ENCODE measurements around the gene SLC4A1. TPM values are rescaled to one million over a fixed set of nuclear protein-coding genes. Genes with fewer than 3 reads are reported as not detected.

SLC4A1 gene
- total RNA-seq, 2 donors from 2014 or later = not detected

GRCh38 chr17:44223541-44224071 lies 44.3 kb downstream of the SLC4A1 start:
- ATAC-seq (replicated peaks) = no peak
- Mint-ChIP-seq H3K27ac (no peak overlapping the region), H3K9me3 (no peaks in the 10 kb centered on the region), H3K27me3 (no peaks in the 10 kb centered on the region), H3K4me1 (no peaks in the 10 kb centered on the region), H3K36me3 (ENCODE audit: low read depth) (no peaks in the 10 kb centered on the region), H3K4me3 (no peak overlapping the region)

DNA sequence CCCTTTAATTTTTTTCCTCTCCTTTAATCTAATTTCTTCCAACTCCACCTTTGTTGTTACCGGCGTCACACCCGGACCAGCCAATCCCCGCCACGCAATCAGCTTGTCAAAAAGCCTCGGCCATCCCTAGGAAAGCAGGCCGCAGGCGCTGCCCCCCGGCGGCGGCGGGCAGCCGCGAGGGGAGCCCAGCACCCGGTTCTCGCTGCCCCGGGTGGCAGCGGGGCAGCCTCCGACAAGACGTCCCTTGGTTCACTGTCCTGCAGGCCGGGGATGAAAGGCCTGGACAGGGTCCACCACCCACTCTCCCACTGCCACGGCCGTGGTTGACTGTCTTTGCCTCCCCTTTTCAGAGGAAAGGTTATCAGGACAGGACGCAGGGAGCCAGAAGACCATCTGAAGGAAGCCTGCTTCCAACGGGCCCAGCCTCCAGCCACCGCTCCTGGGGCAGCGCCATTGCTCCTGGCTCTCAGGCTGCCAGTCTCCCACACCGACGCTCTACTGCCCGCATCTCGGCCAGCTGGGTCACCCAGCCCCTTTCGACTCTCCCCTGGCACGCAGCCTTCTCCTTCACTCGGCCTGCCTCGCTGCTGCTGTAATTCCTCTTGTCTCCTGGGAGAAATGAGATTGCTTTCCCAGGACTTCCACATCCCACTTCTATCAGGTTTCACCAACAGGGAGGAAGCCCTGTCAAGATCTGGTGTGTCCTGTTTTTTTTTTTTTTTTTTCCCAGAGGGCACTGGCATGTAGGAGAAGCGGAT lies 45.6 kb downstream of the SLC4A1 start:
- Mint-ChIP-seq H3K9me3 (no peaks in the 10 kb centered on the region), H3K36me3 (ENCODE audit: low read depth) (peaks cover 9% of the 10 kb centered on the region), H3K27ac (peak overlapping the region; percentile 88), H3K4me1 (no peaks in the 10 kb centered on the region), H3K4me3 (peak overlapping the region; percentile 94), H3K27me3 (no peaks in the 10 kb centered on the region)
- no peak for ATAC-seq (replicated peaks)

- Mint-ChIP-seq H3K9me3 (no peaks in the 10 kb centered on the region), H3K36me3 (ENCODE audit: low read depth) (peaks cover 14% of the 10 kb centered on the region), H3K27ac (peak overlapping the region; percentile 88), H3K4me3 (peak overlapping the region; percentile 94), H3K27me3 (no peaks in the 10 kb centered on the region), H3K4me1 (no peaks in the 10 kb centered on the region)
- ATAC-seq (replicated peaks) = no peak
Measured at GRCh38 chr17:44221862-44222111, 46.1 kb downstream of the SLC4A1 start.

DNA sequence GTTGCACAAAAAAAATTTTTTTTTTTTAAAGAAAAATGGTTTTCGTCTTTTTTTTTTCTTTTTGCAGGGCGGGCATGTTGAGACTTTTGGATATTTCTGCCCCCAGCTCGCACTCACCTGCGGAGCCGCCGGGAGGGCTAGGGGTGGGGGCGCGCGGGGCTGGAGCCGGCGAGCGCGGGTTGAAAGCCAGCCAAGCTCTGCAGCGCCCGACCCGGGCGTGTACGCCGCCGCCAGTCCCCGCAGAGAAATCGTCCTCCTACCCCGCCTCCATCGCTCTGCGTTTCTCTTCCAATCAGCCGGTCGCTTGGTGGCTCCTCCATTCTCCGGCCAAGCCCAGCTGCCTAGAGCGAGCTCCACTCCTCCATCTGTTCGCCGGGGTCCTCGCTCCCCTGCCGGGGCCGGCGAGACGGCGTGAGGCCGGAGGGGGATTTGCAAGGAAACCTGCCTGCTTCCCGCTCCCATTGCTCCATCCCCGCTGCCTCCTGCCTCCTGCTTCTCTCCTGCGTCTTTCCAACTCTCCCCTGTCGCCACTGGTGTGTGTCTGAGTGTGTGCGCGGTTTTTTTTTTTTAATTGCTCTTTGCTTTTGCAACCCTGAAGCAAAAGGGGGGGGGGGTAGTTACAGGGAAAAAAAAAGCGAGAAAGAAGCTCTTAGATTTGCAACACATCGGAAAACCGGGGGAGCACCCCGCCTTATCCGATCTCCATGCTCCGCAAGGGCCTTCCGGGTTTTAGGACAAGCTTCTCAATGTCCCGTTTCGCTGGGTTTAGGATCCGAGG lies 46.7 kb downstream of the SLC4A1 start:
- Mint-ChIP-seq H3K36me3 (ENCODE audit: low read depth) (peaks cover 19% of the 10 kb centered on the region), H3K27me3 (no peaks in the 10 kb centered on the region), H3K27ac (peak overlapping the region; percentile 88), H3K9me3 (no peaks in the 10 kb centered on the region), H3K4me3 (peak overlapping the region; percentile 94), H3K4me1 (peaks cover 1% of the 10 kb centered on the region)
- ATAC-seq (replicated peaks) = peak; percentile 29

GRCh38 chr17:44220213-44221083 lies 47.5 kb downstream of the SLC4A1 start:
- H3K36me3 Mint-ChIP-seq (ENCODE audit: low read depth) = peaks cover 27% of the 10 kb centered on the region
- H3K27ac Mint-ChIP-seq = peak overlapping the region; percentile 87
- no peaks in the 10 kb centered on the region for H3K9me3 Mint-ChIP-seq
- no peaks in the 10 kb centered on the region for H3K27me3 Mint-ChIP-seq
- H3K4me3 Mint-ChIP-seq = peak overlapping the region; percentile 94
- ATAC-seq (replicated peaks) = peak; percentile 18
- H3K4me1 Mint-ChIP-seq = peaks cover 9% of the 10 kb centered on the region

GRCh38 chr17:44219616-44220212 lies 48.2 kb downstream of the SLC4A1 start, which contains the start of gene UBTF:
TSS of gene UBTF (minus strand) at chr17:44219675. CDS start at chr17:44218229, 1,446 bp downstream.
- Mint-ChIP-seq H3K27me3 (no peaks in the 10 kb centered on the region), H3K27ac (peak within 1 kb of the TSS; percentile 87), H3K4me3 (peak within 1 kb of the TSS; percentile 94), H3K36me3 (ENCODE audit: low read depth) (peaks cover 34% of the 10 kb centered on the region), H3K9me3 (no peaks in the 10 kb centered on the region), H3K4me1 (peaks cover 11% of the 10 kb centered on the region)
- peak; percentile 17 for ATAC-seq (replicated peaks)

DNA sequence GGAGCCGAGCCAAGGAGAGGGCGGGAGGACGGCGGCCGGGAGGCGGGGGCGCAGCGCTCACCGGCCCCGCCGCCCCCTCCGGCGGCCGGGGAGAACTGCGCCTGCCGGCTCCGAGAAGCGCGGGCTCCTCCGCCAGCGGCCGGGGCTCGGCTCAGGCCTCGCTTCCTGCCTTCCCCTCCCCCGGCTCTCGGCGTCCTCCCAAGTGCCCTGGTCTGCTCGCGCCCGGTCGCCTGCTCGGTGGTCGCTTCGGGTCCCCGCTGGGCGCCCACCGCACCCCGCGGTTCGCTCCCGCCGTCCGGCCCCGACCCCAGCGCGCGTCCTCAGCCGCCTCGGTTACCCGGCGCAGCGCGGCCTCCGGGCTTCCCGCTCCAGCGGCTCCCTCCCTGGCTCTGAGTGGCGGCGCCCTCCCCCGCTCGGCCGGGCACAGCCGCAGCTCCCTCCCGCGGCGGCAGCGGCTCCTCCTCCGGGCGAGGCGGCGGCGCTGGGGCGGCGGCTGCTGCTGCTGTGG lies 48.8 kb downstream of the SLC4A1 start:
- ATAC-seq (replicated peaks) = peak; percentile 57
- peaks cover 40% of the 10 kb centered on the region for H3K36me3 Mint-ChIP-seq (ENCODE audit: low read depth)
- H3K4me3 Mint-ChIP-seq = no peak overlapping the region
- H3K27ac Mint-ChIP-seq = no peak overlapping the region
- H3K4me1 Mint-ChIP-seq = peaks cover 14% of the 10 kb centered on the region
- no peaks in the 10 kb centered on the region for H3K27me3 Mint-ChIP-seq
- no peaks in the 10 kb centered on the region for H3K9me3 Mint-ChIP-seq

DNA sequence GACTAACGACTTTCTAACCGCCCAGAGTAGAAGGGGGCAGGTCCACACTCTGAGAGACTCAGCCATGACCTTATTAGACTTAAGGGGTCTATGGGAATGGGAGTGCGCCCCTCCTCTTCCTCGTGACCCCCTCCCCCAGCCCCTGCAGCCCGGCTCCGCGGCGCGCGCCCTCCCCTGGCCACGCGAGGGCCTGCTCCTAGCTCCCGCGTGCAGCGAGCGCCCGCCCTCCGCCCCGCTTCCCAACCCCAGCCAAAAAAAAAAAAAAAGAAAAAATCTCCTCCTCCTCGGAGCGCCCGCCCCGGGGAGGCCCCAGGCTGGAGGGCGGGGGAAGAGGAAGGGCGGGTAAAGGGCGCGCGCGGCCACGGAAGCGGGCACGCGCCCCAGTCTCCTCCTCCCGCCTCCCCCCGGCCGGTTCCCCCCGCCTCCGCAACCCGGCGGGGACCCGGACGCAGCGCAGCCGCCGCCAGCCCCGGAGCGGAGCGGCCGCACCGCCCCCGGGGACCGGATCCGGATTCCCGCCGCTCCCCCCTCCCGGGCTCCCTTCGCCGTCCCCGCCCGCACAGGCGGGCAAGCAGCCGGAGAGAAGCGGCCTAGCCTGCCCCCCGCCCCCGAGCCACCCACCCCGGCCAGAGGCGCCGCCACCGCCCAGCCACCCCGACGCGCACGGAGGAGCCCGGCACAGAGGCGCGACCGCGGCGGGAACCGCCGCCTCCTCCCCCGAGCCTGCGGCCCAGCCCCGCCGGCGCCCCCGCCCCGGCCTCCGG lies 49.4 kb downstream of the SLC4A1 start:
- Mint-ChIP-seq H3K27ac (peak overlapping the region; percentile 74), H3K27me3 (no peaks in the 10 kb centered on the region), H3K4me1 (peaks cover 21% of the 10 kb centered on the region), H3K36me3 (ENCODE audit: low read depth) (peaks cover 46% of the 10 kb centered on the region), H3K4me3 (peak overlapping the region; percentile 84), H3K9me3 (no peaks in the 10 kb centered on the region)
- peak; percentile 68 for ATAC-seq (replicated peaks)

- H3K36me3 Mint-ChIP-seq (ENCODE audit: low read depth) = peaks cover 53% of the 10 kb centered on the region
- peak overlapping the region; percentile 84 for H3K4me3 Mint-ChIP-seq
- H3K27me3 Mint-ChIP-seq = no peaks in the 10 kb centered on the region
- no peak for ATAC-seq (replicated peaks)
- H3K4me1 Mint-ChIP-seq = peaks cover 23% of the 10 kb centered on the region
- H3K27ac Mint-ChIP-seq = peak overlapping the region; percentile 74
- H3K9me3 Mint-ChIP-seq = no peaks in the 10 kb centered on the region
Measured at GRCh38 chr17:44217738-44218343, 50.1 kb downstream of the SLC4A1 start.

- Mint-ChIP-seq H3K27ac (peak overlapping the region; percentile 74), H3K4me1 (peaks cover 23% of the 10 kb centered on the region), H3K27me3 (no peaks in the 10 kb centered on the region), H3K4me3 (peak overlapping the region; percentile 84), H3K9me3 (no peaks in the 10 kb centered on the region), H3K36me3 (ENCODE audit: low read depth) (peaks cover 60% of the 10 kb centered on the region)
- ATAC-seq (replicated peaks) = no peak
Measured at GRCh38 chr17:44216694-44217093, 51.2 kb downstream of the SLC4A1 start.

GRCh38 chr17:44216173-44216572 lies 51.8 kb downstream of the SLC4A1 start:
- H3K27me3 Mint-ChIP-seq = no peaks in the 10 kb centered on the region
- ATAC-seq (replicated peaks) = no peak
- peaks cover 65% of the 10 kb centered on the region for H3K36me3 Mint-ChIP-seq (ENCODE audit: low read depth)
- peak overlapping the region; percentile 84 for H3K4me3 Mint-ChIP-seq
- H3K9me3 Mint-ChIP-seq = no peaks in the 10 kb centered on the region
- peak overlapping the region; percentile 73 for H3K27ac Mint-ChIP-seq
- peaks cover 23% of the 10 kb centered on the region for H3K4me1 Mint-ChIP-seq

GRCh38 chr17:44214896-44215295 lies 53.0 kb downstream of the SLC4A1 start:
- H3K27ac Mint-ChIP-seq = peak overlapping the region; percentile 73

DNA sequence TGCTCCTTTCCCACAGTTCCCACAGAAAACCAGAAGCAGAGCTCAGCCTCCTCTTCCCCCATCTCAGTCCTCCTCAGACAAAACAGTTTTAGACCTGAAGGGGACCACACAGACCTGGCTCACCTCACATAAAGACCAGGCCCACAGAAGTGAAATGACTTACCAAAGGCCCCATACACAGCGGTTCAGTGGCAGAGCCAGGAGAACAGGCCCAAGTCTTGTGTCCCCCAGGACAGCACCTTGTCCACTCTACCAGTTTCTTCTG lies 53.8 kb downstream of the SLC4A1 start:
- peaks cover 32% of the 10 kb centered on the region for H3K4me1 Mint-ChIP-seq
- peak overlapping the region; percentile 58 for H3K27ac Mint-ChIP-seq
- H3K27me3 Mint-ChIP-seq = no peaks in the 10 kb centered on the region
- H3K4me3 Mint-ChIP-seq = peak overlapping the region; percentile 2
- peaks cover 80% of the 10 kb centered on the region for H3K36me3 Mint-ChIP-seq (ENCODE audit: low read depth)
- no peaks in the 10 kb centered on the region for H3K9me3 Mint-ChIP-seq
- no peak for ATAC-seq (replicated peaks)

More at GRCh38 chr17:44214896-44215295, 53.0 kb downstream of the SLC4A1 start:
- ATAC-seq (replicated peaks) = no peak
- Mint-ChIP-seq H3K27me3 (no peaks in the 10 kb centered on the region), H3K4me1 (peaks cover 26% of the 10 kb centered on the region), H3K36me3 (ENCODE audit: low read depth) (peaks cover 72% of the 10 kb centered on the region), H3K4me3 (peak overlapping the region; percentile 84), H3K9me3 (no peaks in the 10 kb centered on the region)

Data from activated T-helper 17 cell treated with anti-CD3 and anti-CD28 coated beads, Interleukin-2, amount 50 U/mL, for 72 hours (primary cell).